HUES6 (cell line): ENCODE data around the gene SREK1IP1.

Experiments used
- H3K27ac ChIP-seq: 2 replicates; pipeline ENCODE4 v1.7.0; 2013; ENCODE audit warnings: low read depth, mild to moderate bottlenecking, low read length, inconsistent platforms
- H3K27me3 ChIP-seq: 2 replicates; pipeline ENCODE4 v1.6.1; 2013; ENCODE audit warnings: low read length; ENCODE audit not compliant: control insufficient read depth, insufficient read depth
- H3K36me3 ChIP-seq: 2 replicates; pipeline ENCODE4 v1.6.1; 2013; ENCODE audit warnings: low read length; ENCODE audit not compliant: control insufficient read depth, insufficient read depth
- H3K4me1 ChIP-seq: 2 replicates; pipeline ENCODE4 v1.6.1; 2013; ENCODE audit warnings: low read length; ENCODE audit not compliant: control insufficient read depth, insufficient read depth
- H3K4me3 ChIP-seq: 2 replicates; pipeline ENCODE4 v1.5.1; 2013; ENCODE audit warnings: low read depth, low read length
- H3K9ac ChIP-seq: one replicate; pipeline ENCODE4 v1.6.1; 2013; ENCODE audit warnings: mild to moderate bottlenecking, low read length
- H3K9me3 ChIP-seq: 2 replicates; pipeline ENCODE4 v1.6.1; 2013; ENCODE audit warnings: low read depth, low read length; ENCODE audit not compliant: control insufficient read depth, insufficient read depth

The SREK1IP1 gene

GRCh38 chr5:64768358-64769312, at the start of gene SREK1IP1, which contains the start of gene CWC27:
SREK1IP1 (minus strand) TSS chr5:64768691; CDS start chr5:64768517, 174 bp downstream.
CWC27 (plus strand) TSS chr5:64768930; CDS start chr5:64769147, 217 bp downstream.
- Histone ChIP-seq H3K4me3 (peak within 1 kb of the TSS; percentile 93), H3K9me3 (no peaks in the 10 kb centered on the region), H3K27ac (peak within 1 kb of the TSS; percentile 94), H3K9ac (peak within 1 kb of the TSS; percentile 94), H3K27me3 (no peaks in the 10 kb centered on the region), H3K4me1 (peaks cover 11% of the 10 kb centered on the region), H3K36me3 (peaks cover 34% of the 10 kb centered on the region)

GRCh38 chr5:64818245-64818644, 49.8 kb upstream of the SREK1IP1 start:
- peaks cover 3% of the 10 kb centered on the region for H3K36me3 ChIP-seq
- H3K27me3 ChIP-seq: no peaks in the 10 kb centered on the region
- no peaks in the 10 kb centered on the region for H3K9me3 ChIP-seq
- H3K4me3 ChIP-seq: no peak overlapping the region
- H3K4me1 ChIP-seq: peaks cover 15% of the 10 kb centered on the region; the same call in 1 of the 2 replicates
- H3K27ac ChIP-seq: no peak overlapping the region; the same call in 1 of the 2 replicates
- no peak overlapping the region for H3K9ac ChIP-seq

- H3K27me3 ChIP-seq: no peaks in the 10 kb centered on the region
- H3K9me3 ChIP-seq: no peaks in the 10 kb centered on the region
- no peak overlapping the region for H3K4me3 ChIP-seq
- no peak overlapping the region for H3K9ac ChIP-seq
- H3K4me1 ChIP-seq: peaks cover 15% of the 10 kb centered on the region; the same call in 1 of the 2 replicates
- no peak overlapping the region for H3K27ac ChIP-seq
- peaks cover 3% of the 10 kb centered on the region for H3K36me3 ChIP-seq
Observed at GRCh38 chr5:64814073-64814472, 45.6 kb upstream of the SREK1IP1 start.

DNA sequence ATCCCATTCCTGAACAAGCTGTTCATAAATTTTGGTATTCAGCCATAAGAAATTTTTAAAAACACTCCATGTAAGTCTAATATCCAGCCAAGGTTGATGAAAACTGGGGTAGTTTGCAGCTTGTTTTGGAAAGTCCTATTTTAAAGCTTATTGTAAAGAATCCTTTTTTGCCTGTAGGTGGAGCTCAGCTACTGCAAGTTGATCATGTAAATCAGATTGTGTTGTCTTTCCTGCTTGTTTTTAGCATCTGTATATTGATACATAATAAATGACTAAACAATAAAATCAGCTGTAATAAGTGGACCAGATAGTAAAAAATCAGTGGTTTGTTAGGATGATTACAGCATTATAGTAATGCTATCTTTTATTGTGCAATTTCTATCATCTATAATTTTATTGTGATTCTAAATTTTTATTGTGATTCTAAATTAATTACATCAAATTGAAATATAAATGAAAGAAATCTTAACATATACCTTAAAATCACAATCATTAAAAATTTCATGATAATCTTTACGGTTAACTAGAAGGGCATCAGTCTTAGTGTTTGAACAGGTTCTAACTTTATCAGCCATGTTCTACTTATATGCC, 42.7 kb upstream of the SREK1IP1 start:
- Histone ChIP-seq H3K27ac (no peak overlapping the region), H3K9me3 (no peaks in the 10 kb centered on the region), H3K4me1 (no peaks in the 10 kb centered on the region), H3K36me3 (no peaks in the 10 kb centered on the region; the same call in 1 of the 2 replicates), H3K9ac (no peak overlapping the region), H3K27me3 (no peaks in the 10 kb centered on the region), H3K4me3 (no peak overlapping the region)

- no peaks in the 10 kb centered on the region for H3K4me1 ChIP-seq
- peaks cover 22% of the 10 kb centered on the region for H3K36me3 ChIP-seq
- H3K27ac ChIP-seq: no peak overlapping the region
- no peak overlapping the region for H3K9ac ChIP-seq
- H3K27me3 ChIP-seq: no peaks in the 10 kb centered on the region
- H3K4me3 ChIP-seq: no peak overlapping the region
- H3K9me3 ChIP-seq: no peaks in the 10 kb centered on the region
Observed at GRCh38 chr5:64807520-64807919, 39.0 kb upstream of the SREK1IP1 start.

- H3K36me3 ChIP-seq: peaks cover 28% of the 10 kb centered on the region
- H3K4me1 ChIP-seq: no peaks in the 10 kb centered on the region
- no peaks in the 10 kb centered on the region for H3K27me3 ChIP-seq
- no peak overlapping the region for H3K9ac ChIP-seq
- no peak overlapping the region for H3K4me3 ChIP-seq
- no peak overlapping the region for H3K27ac ChIP-seq
- H3K9me3 ChIP-seq: no peaks in the 10 kb centered on the region
Observed at GRCh38 chr5:64806537-64806936, 38.0 kb upstream of the SREK1IP1 start.

DNA sequence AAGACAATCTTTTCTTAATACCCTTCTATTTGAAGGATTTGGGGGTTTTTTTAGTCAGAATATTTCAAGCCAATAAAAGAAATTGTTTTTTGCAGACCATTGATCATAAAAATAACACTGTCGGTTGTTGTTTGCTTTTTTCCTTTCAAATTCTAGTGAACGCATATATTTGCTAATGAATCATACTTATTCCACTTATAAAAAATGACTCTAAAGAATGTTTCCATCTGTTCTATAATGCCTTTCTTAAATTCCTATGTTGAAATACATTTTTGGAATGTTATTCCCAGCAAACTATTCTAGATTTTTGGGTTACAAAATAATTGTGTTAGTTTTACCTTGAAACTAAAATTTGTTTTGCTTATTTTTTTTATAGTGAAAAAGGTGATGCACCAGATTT, 32.4 kb upstream of the SREK1IP1 start:
- Histone ChIP-seq H3K9ac (no peak overlapping the region), H3K36me3 (peaks cover 33% of the 10 kb centered on the region), H3K9me3 (no peaks in the 10 kb centered on the region), H3K4me3 (no peak overlapping the region), H3K27ac (no peak overlapping the region), H3K4me1 (no peaks in the 10 kb centered on the region), H3K27me3 (no peaks in the 10 kb centered on the region)

DNA sequence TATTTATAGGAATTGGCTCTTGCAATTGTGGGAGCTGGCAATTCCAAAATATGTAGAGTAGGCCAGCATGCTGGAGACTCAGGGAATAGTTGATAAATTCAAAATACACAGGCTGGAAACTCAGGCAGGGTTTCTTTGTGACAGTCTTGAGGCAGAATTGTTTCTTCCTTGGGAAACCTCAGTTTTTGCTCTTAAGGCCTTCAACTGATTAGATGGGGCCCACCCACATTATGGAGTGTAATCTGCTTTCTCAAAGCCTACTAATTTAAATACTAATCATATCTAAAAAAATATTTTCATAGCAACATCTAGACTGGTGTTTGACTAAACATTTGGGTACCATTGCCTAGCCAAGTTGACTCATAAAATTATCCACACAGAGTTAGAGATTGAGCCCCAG, 27.8 kb upstream of the SREK1IP1 start:
- H3K27ac ChIP-seq: no peak overlapping the region
- no peaks in the 10 kb centered on the region for H3K9me3 ChIP-seq
- no peaks in the 10 kb centered on the region for H3K4me1 ChIP-seq
- no peak overlapping the region for H3K9ac ChIP-seq
- no peak overlapping the region for H3K4me3 ChIP-seq
- H3K27me3 ChIP-seq: no peaks in the 10 kb centered on the region
- peaks cover 5% of the 10 kb centered on the region for H3K36me3 ChIP-seq

DNA sequence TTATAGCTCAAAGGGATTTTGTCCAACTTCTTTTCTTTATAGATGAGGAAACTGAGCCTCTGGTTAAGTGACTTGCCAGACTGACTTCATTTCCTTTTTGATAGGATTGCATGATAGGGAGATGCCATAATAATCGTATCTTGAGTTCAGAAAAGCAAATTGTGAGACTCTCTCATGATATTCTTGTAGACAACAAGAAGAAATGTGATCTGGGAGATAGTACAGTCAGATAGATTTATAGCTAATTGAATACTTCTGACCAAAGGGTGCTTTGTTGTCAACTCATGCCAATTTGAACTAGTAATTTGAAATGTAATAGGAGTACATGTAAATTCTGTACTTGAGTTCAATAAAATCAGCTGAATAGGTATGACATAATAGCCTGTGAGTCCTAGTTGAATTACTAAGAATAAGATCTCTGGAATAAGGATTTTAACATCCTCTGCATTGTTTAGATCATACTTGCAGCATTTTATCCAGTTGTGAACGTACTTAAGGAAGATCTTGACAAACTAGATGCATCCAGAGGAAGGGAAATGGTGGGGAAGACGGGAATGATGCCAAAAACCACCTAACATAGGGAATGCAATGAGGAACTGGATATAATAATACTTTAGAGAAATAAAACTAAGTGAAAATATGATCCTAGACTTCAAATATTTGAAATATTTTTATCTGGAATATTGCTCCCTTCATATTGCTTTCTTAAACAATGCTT, 25.7 kb upstream of the SREK1IP1 start:
- Histone ChIP-seq H3K36me3 (peaks cover 12% of the 10 kb centered on the region; the same call in 1 of the 2 replicates), H3K9me3 (no peaks in the 10 kb centered on the region), H3K27me3 (no peaks in the 10 kb centered on the region), H3K4me3 (no peak overlapping the region), H3K4me1 (no peaks in the 10 kb centered on the region), H3K9ac (no peak overlapping the region), H3K27ac (no peak overlapping the region)

GRCh38 chr5:64792469-64792868, 24.0 kb upstream of the SREK1IP1 start:
- Histone ChIP-seq H3K9me3 (no peaks in the 10 kb centered on the region), H3K4me1 (no peaks in the 10 kb centered on the region), H3K27me3 (no peaks in the 10 kb centered on the region), H3K36me3 (peaks cover 16% of the 10 kb centered on the region), H3K4me3 (no peak overlapping the region), H3K9ac (no peak overlapping the region), H3K27ac (no peak overlapping the region)
